ENCODE results near the gene ZNF506. TPM values are rescaled to one million over a fixed set of nuclear protein-coding genes. Genes with fewer than 3 reads are reported as not detected.
A peak's percentile ranks its signal among the peaks of the same experiment; 100 is the strongest.
"Not testable (repeated sequence)": the region's sequence is repeated elsewhere in the genome, so short reads cannot be mapped to it uniquely, and the experiment has no call there.

Gene ZNF506
- total and polyA plus RNA-seq, 3 donors from 2014 or later, result 12.5 to 39.4 (median 28.9) TPM

- no peaks in the 10 kb centered on the region for H3K9me3 ChIP-seq
Observed at GRCh38 chr19:19835560-19836038, 14.0 kb upstream of the ZNF506 start.

GRCh38 chr19:19826875-19827274 is 5.3 kb upstream of the ZNF506 start:
- intact Hi-C loops (cut with DNase I; ENCODE audit: low total_unique reads), result no loop called here
- 80 to 88% methylated on average over 11 of the region's 11 CpGs for WGBS, 2 donors
- H3K36me3 ChIP-seq (ENCODE audit: low read depth, missing control alignments), result no peaks in the 10 kb centered on the region

More at GRCh38 chr19:19835560-19836038, 14.0 kb upstream of the ZNF506 start:
- DNase-seq, result no peak
- TF ChIP-seq CTCF (IDR thresholded peaks at IDR 0.05) (no peak), POLR2A (IDR thresholded peaks at IDR 0.05) (no peak)
- Histone ChIP-seq H3K36me3 (ENCODE audit: low read depth, missing control alignments) (no peaks in the 10 kb centered on the region), H3K27ac (no peak overlapping the region), H3K4me3 (no peak overlapping the region), H3K27me3 (no peaks in the 10 kb centered on the region), H3K4me1 (no peaks in the 10 kb centered on the region)
- intact Hi-C loops (cut with DNase I; ENCODE audit: low total_unique reads), result no loop called here

GRCh38 chr19:19823916-19824315 is 2.4 kb upstream of the ZNF506 start:
- H3K27me3 ChIP-seq, result no peaks in the 10 kb centered on the region
- no peak overlapping the region for H3K27ac ChIP-seq
- H3K4me3 ChIP-seq, result no peak overlapping the region
- WGBS, 2 donors, result 74 to 81% methylated on average over 2 of the region's 2 CpGs
- intact Hi-C loops (cut with DNase I; ENCODE audit: low total_unique reads), result no loop called here
- no peaks in the 10 kb centered on the region for H3K4me1 ChIP-seq
- no peaks in the 10 kb centered on the region for H3K9me3 ChIP-seq
- no peak for DNase-seq
- no peaks in the 10 kb centered on the region for H3K36me3 ChIP-seq (ENCODE audit: low read depth, missing control alignments)
- TF ChIP-seq CTCF (IDR thresholded peaks at IDR 0.05) (no peak), POLR2A (IDR thresholded peaks at IDR 0.05) (no peak)

More at GRCh38 chr19:19826875-19827274, 5.3 kb upstream of the ZNF506 start:
- H3K27me3 ChIP-seq, result no peaks in the 10 kb centered on the region
- DNase-seq, result no peak
- no peaks in the 10 kb centered on the region for H3K4me1 ChIP-seq
- H3K9me3 ChIP-seq, result no peaks in the 10 kb centered on the region
- H3K27ac ChIP-seq, result no peak overlapping the region
- H3K4me3 ChIP-seq, result no peak overlapping the region
- TF ChIP-seq POLR2A (IDR thresholded peaks at IDR 0.05) (no peak), CTCF (IDR thresholded peaks at IDR 0.05) (no peak)

GRCh38 chr19:19821976-19822375 is 426 bp upstream of the ZNF506 start:
- H3K27me3 ChIP-seq; intact Hi-C loops (cut with DNase I; ENCODE audit: low total_unique reads); H3K36me3 ChIP-seq (ENCODE audit: low read depth, missing control alignments); H3K9me3 ChIP-seq; H3K4me1 ChIP-seq: not testable (repeated sequence)
- 1 to 3% methylated on average over 11 of the region's 11 CpGs for WGBS, 2 donors
- H3K4me3 ChIP-seq, result peak overlapping the region; percentile 82 to 91
- DNase-seq, result peak; percentile 27
- peak overlapping the region; percentile 93 to 96 for H3K27ac ChIP-seq

- Histone ChIP-seq H3K36me3 (ENCODE audit: low read depth, missing control alignments) (no peaks in the 10 kb centered on the region), H3K27ac (peak overlapping the region; percentile 93 to 96), H3K27me3 (no peaks in the 10 kb centered on the region), H3K4me1 (no peaks in the 10 kb centered on the region), H3K4me3 (peak overlapping the region; percentile 82 to 91), H3K9me3 (no peaks in the 10 kb centered on the region)
- TF ChIP-seq CTCF (IDR thresholded peaks at IDR 0.05) (no peak), POLR2A (IDR thresholded peaks at IDR 0.05) (no peak)
- WGBS, 2 donors, result 11 to 15% methylated on average over 17 of the region's 17 CpGs
- intact Hi-C loops (cut with DNase I; ENCODE audit: low total_unique reads), result no loop called here
- no peak for DNase-seq
Observed at GRCh38 chr19:19820774-19821320, 703 bp downstream of the ZNF506 start.

Data from testis (tissue), 3 donors.